Frontal cortex (tissue), 4 donors: ENCODE data around the gene SLCO1A2. TPM values are rescaled to one million over a fixed set of nuclear protein-coding genes. Genes with fewer than 3 reads are reported as not detected.
"Not testable (repeated sequence)": the region's sequence is repeated elsewhere in the genome, so short reads cannot be mapped to it uniquely, and the experiment has no call there.

Source experiments
- DNase-seq, 2 donors: peaks; one replicate each; pipeline ENCODE4 v3.0.0; 2012; ENCODE audit warnings: low spot score in 2 of 2
- FAIRE-seq: peaks from 2 replicates; lab custom pipeline; 2012; peaks lifted over from hg19 to GRCh38; lab: Jason Lieb, UNC
- total RNA-seq: library from RNA; depleted of rRNA; stranded (reverse); fragments of >200 nt; gene quantifications from one replicate; pipeline ENCODE4 v1.2.3, GENCODE V29; 2014
- donor health status: control.
- donor health status: control.
- donor health status: control.

SLCO1A2 gene, protein sequence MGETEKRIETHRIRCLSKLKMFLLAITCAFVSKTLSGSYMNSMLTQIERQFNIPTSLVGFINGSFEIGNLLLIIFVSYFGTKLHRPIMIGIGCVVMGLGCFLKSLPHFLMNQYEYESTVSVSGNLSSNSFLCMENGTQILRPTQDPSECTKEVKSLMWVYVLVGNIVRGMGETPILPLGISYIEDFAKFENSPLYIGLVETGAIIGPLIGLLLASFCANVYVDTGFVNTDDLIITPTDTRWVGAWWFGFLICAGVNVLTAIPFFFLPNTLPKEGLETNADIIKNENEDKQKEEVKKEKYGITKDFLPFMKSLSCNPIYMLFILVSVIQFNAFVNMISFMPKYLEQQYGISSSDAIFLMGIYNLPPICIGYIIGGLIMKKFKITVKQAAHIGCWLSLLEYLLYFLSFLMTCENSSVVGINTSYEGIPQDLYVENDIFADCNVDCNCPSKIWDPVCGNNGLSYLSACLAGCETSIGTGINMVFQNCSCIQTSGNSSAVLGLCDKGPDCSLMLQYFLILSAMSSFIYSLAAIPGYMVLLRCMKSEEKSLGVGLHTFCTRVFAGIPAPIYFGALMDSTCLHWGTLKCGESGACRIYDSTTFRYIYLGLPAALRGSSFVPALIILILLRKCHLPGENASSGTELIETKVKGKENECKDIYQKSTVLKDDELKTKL
- total RNA-seq, result 4.9 TPM

DNA sequence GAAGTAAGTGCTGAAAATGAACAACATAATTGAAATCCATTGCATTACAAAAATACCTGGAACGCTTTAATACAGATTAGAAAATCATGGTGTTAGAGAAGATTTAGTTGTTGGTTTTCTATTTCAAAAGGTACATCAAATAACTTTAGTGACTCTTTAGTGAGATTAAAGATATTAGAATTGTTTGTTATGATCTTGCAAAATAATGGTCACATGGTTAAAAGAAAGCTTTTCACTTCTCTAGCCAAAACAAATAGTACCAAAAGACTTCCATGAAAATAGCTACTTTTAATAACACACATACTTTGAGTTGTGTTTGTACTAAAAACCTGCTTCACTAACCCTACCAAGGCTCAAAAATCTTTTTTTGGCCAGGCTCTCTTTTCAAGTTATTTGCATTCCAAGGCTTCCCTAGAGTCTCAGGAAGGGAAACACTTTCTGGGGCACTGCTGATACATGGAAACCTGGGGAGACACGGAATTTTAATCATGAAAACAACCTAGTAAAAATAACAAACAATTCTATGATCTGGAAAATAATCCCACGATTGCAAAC is at the start of gene SLCO1A2:
Gene SLCO1A2, minus strand, starts transcription at position 147 of the 555 bp plus-strand sequence. CDS start 270 bp downstream, outside the sequence.
- FAIRE-seq (peak; percentile 49), DNase-seq (no peak)

DNA sequence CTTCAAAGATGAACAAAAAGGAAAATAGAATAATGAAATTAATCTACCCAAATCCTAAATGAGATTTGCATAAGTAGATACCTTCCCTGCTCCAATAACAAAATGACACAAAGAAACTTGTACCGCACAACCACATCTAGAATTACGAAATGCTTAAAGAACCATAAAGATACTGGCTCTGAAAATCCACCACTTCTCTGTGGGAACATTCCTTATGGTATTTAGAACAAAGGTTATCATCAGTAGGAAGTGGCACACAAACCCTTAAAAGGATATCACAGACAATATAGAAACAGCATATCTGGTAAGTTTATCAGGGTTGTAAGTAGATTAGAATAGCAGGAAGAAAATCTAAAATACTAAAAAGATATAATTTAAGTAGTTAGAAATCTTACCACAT is 49.5 kb upstream of the SLCO1A2 start:
- no peak for FAIRE-seq
- DNase-seq, result no peak

DNA sequence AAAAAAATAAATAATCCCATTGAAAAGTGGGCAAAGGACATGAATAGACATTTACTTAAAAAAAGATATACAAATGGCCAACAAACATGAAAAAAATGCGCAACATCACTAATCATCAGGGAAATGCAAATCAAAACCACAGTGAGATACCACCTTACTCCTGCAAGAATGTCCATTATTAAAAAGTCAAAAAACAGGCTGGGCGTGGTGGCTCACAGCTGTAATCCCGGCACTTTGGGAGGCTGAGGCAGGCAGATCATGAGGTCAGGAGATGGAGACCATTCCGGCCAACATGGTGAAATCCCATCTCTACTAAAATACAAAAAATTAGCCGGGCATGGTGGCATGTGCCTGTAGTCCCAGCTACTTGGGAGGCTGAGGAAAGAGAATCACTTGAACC is 46.6 kb upstream of the SLCO1A2 start:
- not testable (repeated sequence) for DNase-seq, FAIRE-seq

DNA sequence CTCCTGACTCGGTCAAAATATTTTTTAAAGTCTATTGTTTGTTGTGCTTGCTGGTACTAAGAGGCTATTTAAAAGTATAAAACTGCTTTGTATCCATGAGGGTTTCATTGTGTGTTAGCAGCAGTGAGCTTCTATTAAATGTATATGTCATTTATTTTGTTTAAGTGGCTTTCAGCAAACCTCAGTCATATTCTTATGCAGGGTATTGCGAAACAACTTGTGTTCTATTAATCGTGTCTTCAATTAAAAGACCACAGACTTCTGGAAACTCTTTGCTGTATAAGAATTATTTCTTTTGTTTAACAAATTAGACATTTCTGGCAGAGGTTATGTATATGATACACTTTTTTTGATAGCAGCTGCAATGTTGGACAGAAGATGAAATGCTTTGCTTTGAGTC is 44.5 kb upstream of the SLCO1A2 start:
- DNase-seq, result no peak
- no peak for FAIRE-seq

DNA sequence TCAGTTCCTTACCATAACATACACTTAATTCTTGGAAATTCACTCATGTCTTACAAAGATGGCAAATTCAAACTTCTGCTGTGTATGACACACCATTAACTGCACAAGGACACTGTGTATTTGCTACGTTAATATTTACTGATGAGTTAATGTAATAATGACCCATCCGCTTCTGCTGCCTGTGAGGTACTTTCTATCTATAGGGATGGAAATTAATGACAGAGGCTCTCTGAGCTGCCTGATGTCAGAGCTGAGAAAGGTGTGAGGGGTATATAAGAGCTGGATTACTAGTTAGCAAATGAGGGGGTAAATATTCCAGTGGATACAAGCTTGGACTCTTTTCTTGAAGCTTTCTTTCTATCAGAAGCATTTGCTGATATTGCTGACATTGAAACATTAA is 37.9 kb upstream of the SLCO1A2 start, which contains the start of gene IAPP:
Gene IAPP, plus strand, starts transcription at position 301 of the 400 bp plus-strand sequence. CDS start 450 bp downstream, outside the sequence.
- DNase-seq, result no peak
- FAIRE-seq, result no peak

DNA sequence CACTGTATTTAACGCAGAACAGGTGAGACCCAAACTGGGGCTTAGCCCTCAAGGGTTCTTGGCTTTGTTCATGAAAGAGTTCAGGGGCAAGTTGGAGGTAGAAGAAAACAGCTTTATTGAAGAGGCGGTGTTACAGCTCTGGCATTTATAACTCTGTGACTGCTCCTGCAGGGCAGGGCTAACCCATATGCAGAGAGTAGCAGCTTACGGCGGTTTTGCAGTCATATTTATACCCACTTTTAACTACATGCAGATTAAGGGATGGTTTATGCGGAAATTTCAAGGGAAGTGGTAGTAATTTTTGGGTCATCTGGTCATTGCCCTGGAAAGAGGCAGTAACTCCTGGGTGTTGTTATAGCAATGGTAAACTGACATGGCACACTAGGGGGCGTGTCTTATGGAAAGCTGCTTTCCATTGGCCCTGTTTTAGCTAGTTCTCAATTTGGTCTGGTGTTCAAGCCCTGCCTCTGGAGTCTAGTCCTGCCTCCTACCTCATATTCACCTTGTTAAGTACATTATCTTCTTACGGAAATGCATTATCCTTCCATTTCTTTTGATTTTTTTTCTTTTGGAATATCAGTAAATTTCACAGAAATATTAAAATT is 36.2 kb upstream of the SLCO1A2 start:
- no peak for FAIRE-seq
- no peak for DNase-seq

DNA sequence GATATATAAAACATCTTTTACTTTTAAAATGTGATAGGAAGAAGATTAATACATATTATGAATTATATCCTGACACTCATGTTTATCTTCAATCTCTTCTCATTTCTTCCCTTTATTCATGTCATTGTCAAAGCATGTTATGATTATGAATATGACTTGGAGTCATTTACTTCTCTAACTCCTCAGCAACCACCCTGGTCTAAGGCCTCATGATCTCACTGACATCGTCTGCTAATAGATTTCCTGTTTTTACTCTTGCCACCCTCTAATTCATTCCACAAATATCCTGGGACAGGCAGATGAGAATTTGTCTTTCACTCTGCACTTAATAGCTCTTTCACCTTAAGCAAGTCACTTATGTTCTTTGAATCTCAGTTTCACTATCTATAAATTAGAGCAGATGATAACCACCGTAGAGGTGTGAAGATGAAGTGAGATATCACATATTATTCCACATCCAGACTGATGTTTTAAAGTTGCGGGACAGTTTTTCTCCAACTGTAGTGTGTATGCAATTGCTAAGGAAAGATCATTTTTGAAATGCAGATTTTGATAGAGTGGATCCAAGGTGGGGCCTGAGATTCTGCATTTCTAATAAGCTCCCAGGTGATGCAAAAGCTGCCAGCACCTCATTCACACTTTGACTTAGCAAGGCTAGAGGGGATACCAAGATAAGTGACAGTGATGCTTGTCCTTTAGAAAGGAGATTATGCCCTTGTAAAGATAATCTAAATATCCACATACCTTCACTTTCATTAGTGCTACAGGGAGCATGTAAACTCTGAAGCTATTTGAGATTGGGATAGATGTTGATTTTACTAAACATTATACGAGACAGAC is 34.6 kb upstream of the SLCO1A2 start:
- no peak for FAIRE-seq

DNA sequence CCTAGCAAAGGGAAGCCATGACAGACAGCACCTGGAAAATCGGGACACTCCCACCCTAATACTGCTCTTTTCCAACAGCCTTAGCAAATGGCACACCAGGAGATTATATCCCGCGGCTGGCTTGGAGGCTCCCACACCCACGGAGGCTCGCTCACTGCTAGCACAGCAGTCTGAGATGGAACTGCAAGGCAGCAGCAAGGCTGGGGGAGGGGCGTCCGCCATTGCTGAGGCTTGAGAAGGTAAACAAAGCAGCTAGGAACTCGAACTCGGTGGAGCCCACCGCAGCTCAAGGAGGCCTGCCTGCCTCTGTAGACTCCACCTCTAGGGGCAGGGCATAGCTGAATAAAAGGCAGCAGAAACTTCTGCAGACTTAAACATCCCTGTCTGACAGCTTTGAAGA is 25.9 kb upstream of the SLCO1A2 start:
- not testable (repeated sequence) for DNase-seq, FAIRE-seq

More for the DNA sequence above, 34.6 kb upstream of the SLCO1A2 start:
- no peak for DNase-seq

DNA sequence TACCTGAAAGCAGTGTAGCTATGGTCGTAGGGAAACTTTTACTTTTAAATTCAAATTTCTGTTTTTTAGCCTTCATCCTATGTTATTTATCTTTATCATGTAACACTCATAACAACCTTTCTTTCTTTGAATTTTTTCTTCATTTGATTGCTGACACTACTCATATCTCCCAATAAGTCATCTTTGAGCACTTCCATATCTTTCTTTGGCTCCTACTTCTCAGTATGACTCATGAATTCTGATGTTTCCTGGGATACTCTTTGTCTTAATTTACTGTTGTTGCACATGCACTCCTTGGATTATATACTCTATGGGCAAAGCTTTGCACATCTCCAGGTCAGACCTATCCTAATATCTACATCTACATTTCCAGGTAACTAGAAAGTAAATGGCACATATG is 19.9 kb upstream of the SLCO1A2 start:
- FAIRE-seq, result no peak
- no peak for DNase-seq

DNA sequence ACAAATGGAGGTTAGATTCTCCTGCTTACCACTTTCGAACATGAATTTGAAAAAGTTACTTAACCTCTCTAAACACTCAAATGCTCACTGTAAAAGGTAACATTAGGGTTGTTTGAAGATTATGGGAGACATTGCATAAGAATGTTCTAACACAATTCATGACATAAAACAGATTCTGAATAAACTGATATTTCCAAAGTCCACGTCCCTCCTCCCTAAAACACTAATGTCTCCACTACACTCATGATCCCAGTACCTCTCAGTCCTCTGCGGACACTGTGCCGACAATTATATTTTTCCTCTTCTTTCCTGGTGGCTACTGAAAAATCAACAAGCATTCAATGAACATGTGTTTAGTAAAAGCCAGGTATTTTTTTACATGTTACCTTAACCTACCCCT is 19.2 kb upstream of the SLCO1A2 start:
- no peak for DNase-seq
- no peak for FAIRE-seq

DNA sequence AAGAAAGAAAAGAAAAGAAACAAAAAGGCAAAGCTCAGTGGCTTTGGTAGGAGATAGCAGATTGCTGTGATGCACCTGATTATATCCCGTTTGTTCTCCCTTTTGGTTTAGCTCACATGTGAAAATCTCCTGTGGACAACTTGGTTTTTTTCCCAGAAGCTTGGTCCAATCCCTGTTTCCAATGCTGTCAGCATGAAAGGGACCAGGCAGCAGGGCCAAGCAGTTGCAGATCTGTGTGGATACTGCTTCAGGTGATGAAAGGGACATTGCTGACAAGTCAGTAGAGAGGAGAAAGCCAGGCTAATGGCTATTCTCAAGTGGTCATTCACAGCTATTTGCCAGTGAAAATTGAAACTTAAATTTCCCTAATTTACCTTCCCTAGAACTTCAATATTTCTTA is 18.8 kb upstream of the SLCO1A2 start:
- FAIRE-seq (no peak), DNase-seq (no peak)

DNA sequence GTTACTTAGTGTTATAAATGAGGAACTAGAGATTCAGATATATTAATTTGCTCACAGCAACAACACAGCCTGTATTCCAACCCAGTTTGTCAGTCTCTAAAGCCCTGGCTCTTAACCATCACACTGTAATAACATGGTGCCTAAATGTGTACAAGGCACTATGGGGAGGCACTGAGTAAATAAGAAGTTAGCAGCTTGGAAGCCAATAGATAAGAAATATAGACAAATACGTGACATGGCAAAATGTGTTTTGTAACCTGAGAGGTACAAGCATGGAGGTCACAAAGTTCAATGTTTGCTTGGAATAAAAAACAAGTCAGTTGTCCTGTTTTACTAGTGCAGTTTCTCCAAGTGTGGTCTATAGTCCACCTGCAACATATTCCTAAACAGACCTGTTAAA is 16.3 kb upstream of the SLCO1A2 start:
- FAIRE-seq (no peak), DNase-seq (no peak)

DNA sequence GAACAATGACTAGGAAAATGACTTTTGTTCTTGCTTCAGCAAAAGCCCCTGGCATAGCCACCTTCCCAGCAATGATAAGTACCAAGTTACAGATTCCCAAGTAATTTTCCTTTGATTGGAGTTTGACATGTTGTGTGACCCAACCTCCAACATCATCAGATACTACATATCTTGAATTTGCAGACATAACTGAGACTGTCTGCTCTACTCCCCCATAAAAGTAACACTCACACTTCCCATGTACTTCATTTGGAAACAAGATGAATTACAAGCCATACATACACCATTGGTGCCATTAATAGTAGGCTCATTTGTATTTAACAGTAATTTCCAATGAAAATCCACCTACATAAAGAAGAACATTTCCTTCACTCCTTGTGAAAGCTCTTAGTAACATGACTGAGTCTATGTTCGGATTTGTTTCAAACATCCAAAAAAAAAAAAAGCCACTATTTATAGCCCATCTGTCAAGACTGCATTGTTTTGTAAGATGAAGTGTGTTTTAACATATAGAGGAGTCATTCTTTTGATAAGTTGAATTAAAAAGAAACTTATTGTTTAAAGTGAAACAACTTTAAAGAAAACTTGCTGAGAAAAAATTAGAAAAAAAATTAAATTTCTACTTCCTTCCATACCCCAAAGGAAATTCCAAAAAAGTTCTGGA is 12.0 kb upstream of the SLCO1A2 start:
- DNase-seq (no peak), FAIRE-seq (peak; percentile 47)

DNA sequence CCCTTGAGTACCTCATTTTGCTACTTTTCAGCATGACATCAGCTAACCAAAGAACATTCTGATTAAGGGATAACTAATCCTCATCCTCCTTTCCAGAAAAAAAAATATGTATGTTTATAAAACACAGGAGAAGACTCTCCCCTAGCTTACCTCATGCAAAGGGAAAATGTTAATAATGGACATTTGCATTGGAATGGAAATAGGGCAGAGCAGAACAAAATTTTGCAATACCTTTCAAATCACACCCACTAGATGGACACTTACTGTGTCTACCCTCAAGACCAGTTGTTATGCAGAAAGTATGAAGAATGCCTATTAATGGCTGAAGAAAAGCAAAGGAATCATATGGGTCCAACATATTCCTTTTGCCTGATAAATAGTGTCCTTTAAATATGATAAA is 8.9 kb upstream of the SLCO1A2 start:
- FAIRE-seq (no peak), DNase-seq (no peak)

DNA sequence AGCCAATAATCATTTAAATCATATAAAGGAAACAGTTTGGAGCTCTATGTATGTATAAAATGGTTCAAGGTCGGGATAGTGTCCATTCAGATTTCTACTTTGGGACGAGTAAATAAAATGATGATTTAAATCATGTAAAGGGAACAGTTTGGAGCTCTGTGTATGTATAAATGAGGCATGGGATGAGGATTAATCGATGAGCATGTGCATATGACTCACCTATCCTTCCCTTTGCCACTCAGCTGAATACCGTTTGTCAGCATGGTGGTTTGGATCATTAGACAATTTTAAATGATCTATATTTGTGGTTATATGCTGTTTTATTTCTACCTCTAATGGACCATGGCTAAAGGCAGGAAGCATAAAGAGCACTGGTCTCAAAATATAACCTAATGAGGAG is 7.1 kb upstream of the SLCO1A2 start:
- FAIRE-seq (no peak), DNase-seq (no peak)

DNA sequence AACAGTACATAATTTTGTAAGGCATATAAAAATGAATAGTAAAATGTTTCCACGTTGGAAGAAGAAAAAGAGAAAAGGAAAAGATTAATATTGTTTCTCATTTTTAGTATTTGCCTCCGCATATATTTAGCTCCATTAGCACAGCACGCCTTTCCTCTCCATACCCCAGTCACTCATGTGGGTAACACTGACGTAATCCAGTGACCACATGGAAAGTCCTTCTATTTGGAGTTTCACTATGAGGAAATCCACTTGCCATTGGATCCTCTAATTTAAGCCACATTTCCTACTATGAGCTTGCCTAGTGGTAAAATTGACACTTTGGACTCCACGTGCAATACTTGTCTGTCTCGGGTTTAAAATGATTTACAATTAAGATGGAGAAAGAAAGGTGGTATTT is 5.7 kb upstream of the SLCO1A2 start:
- FAIRE-seq, result no peak
- no peak for DNase-seq

DNA sequence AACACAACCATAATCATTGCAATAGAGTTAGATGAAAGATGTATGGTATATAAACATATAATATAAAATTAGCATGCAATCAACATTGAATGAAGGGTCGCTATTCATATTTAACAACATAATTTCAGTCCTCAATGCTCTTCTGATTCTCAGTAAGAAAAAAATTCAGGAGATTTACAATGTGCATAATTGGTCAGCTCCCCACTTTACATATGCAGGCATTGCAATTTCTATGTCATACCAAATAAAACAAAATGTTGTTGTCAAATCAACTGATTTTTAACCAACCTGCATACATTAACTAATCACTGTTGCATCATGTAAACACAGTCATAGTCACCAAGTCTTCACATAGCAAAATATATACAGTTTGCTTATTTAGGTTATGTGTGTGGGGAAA is 5.2 kb upstream of the SLCO1A2 start:
- DNase-seq (no peak), FAIRE-seq (no peak)

DNA sequence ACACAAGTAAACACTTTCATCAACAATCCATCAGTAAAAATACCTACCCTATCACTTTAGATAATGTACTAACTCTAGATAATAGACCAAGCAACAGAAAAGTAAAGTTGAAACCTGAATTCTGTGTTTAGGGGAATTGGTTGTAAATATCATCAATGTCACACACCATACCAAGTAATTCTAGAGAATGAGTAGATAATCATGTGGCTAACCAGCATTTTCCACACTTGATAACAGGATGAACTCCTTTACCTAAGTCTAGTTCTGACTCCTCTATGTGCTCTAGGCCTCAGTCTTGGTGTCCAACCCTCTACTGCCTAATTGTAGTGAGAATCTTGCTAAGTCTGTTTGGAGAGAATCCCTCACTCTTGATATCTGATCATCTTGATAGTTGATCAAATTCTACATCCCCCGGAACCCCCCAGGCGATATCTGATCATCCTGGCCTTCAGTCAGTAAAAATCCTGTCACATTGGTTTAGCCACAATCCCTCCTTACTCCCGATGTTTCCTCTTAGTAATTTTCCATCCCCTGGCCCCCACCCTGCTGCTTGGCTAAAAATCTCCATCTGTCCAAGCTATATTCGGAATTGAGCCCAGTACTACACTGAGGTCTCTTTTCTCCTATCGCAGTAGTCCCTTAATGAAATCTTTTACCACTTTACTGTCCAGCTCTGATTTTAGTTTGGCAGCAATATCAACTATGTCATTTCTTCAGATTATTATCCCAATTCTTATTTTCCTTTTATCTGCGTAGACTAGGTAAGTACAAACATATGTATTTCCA is 3.4 kb upstream of the SLCO1A2 start:
- FAIRE-seq, result no peak
- no peak for DNase-seq
